HG03135 (cell line): ENCODE measurements around the gene MYBBP1A.

Experiments used
- ATAC-seq: cut with Tn5 transposase; IDR thresholded peaks from one replicate; pipeline ENCODE4 v1.9.1; 2021; ENCODE audit warnings: mild to moderate bottlenecking, moderate library complexity; ENCODE audit not compliant: unreplicated experiment

MYBBP1A gene

GRCh38 chr17:4551141-4551540 is 4.0 kb downstream of the MYBBP1A start:
- ATAC-seq: no peak

GRCh38 chr17:4550534-4551039 is 4.6 kb downstream of the MYBBP1A start:
- ATAC-seq: no peak

GRCh38 chr17:4549781-4550533 is 5.2 kb downstream of the MYBBP1A start:
- no peak for ATAC-seq

- ATAC-seq: no peak
These were observed 6.3 kb downstream of the MYBBP1A start for GRCh38 chr17:4548721-4549531.

GRCh38 chr17:4548061-4548461 is 7.1 kb downstream of the MYBBP1A start:
- ATAC-seq: no peak

GRCh38 chr17:4547118-4547906 is 7.9 kb downstream of the MYBBP1A start:
- no peak for ATAC-seq

- no peak for ATAC-seq
These were observed 9.8 kb downstream of the MYBBP1A start for GRCh38 chr17:4545217-4545951.

- ATAC-seq: no peak
These were observed 10.3 kb downstream of the MYBBP1A start for GRCh38 chr17:4544951-4545216.

- no peak for ATAC-seq
These were observed 10.8 kb downstream of the MYBBP1A start for GRCh38 chr17:4544135-4544950.

GRCh38 chr17:4543557-4544026 is 11.6 kb downstream of the MYBBP1A start:
- ATAC-seq: no peak

- no peak for ATAC-seq
These were observed 12.4 kb downstream of the MYBBP1A start for GRCh38 chr17:4542726-4543191.

GRCh38 chr17:4542003-4542725 is 13.0 kb downstream of the MYBBP1A start:
- ATAC-seq: no peak

- ATAC-seq: no peak
These were observed 13.7 kb downstream of the MYBBP1A start for GRCh38 chr17:4541328-4542002.

- no peak for ATAC-seq
These were observed 14.4 kb downstream of the MYBBP1A start for GRCh38 chr17:4540687-4541327.

GRCh38 chr17:4540224-4540651 is 14.9 kb downstream of the MYBBP1A start:
- no peak for ATAC-seq

GRCh38 chr17:4539576-4540223 is 15.5 kb downstream of the MYBBP1A start:
- no peak for ATAC-seq

GRCh38 chr17:4539025-4539424 is 16.2 kb downstream of the MYBBP1A start:
- ATAC-seq: no peak
